ENCODE results near the gene NRIP3.
A peak's percentile ranks its signal among the peaks of the same experiment; 100 is the strongest.

Gene NRIP3

GRCh38 chr11:9003573-9004182, at the start of gene NRIP3:
TSS of gene NRIP3 (minus strand) at chr11:9004001. CDS start at chr11:9003935, 66 bp downstream.
- in situ Hi-C loops (cut with HindIII; ENCODE audit: low pct_unique_long_range_greater_than_20kb, low sequenced_read_pairs) = no loop called here
- DNase-seq (ENCODE audit: low read depth in 1 of 2, low spot score in 1 of 2) = peak; percentile 32 to 74
- no peak for TF ChIP-seq JUND (IDR thresholded peaks at IDR 0.05; ENCODE audit: low read depth)

GRCh38 chr11:9052316-9052715, 48.5 kb upstream of the NRIP3 start:
- in situ Hi-C loops (cut with HindIII; ENCODE audit: low pct_unique_long_range_greater_than_20kb, low sequenced_read_pairs) = no loop called here
- DNase-seq (ENCODE audit: low read depth in 1 of 2, low spot score in 1 of 2) = no peak
- TF ChIP-seq JUND (IDR thresholded peaks at IDR 0.05; ENCODE audit: low read depth) = no peak

- TF ChIP-seq JUND (IDR thresholded peaks at IDR 0.05; ENCODE audit: low read depth) = no peak
- in situ Hi-C loops (cut with HindIII; ENCODE audit: low pct_unique_long_range_greater_than_20kb, low sequenced_read_pairs) = no loop called here
- DNase-seq (ENCODE audit: low read depth in 1 of 2, low spot score in 1 of 2) = no peak
Measured at GRCh38 chr11:9049959-9050358, 46.2 kb upstream of the NRIP3 start.

GRCh38 chr11:9047964-9048523, 44.2 kb upstream of the NRIP3 start:
- TF ChIP-seq JUND (IDR thresholded peaks at IDR 0.05; ENCODE audit: low read depth) = no peak
- DNase-seq (ENCODE audit: low read depth in 1 of 2, low spot score in 1 of 2) = no peak
- in situ Hi-C loops (cut with HindIII; ENCODE audit: low pct_unique_long_range_greater_than_20kb, low sequenced_read_pairs) = no loop called here

GRCh38 chr11:9046481-9046880, 42.7 kb upstream of the NRIP3 start:
- no peak for TF ChIP-seq JUND (IDR thresholded peaks at IDR 0.05; ENCODE audit: low read depth)

GRCh38 chr11:9042488-9042887, 38.7 kb upstream of the NRIP3 start:
- no peak for DNase-seq (ENCODE audit: low read depth in 1 of 2, low spot score in 1 of 2)
- no peak for TF ChIP-seq JUND (IDR thresholded peaks at IDR 0.05; ENCODE audit: low read depth)
- in situ Hi-C loops (cut with HindIII; ENCODE audit: low pct_unique_long_range_greater_than_20kb, low sequenced_read_pairs) = no loop called here

More at GRCh38 chr11:9046481-9046880, 42.7 kb upstream of the NRIP3 start:
- no peak for DNase-seq (ENCODE audit: low read depth in 1 of 2, low spot score in 1 of 2)
- in situ Hi-C loops (cut with HindIII; ENCODE audit: low pct_unique_long_range_greater_than_20kb, low sequenced_read_pairs) = no loop called here

- TF ChIP-seq JUND (IDR thresholded peaks at IDR 0.05; ENCODE audit: low read depth) = no peak
- in situ Hi-C loops (cut with HindIII; ENCODE audit: low pct_unique_long_range_greater_than_20kb, low sequenced_read_pairs) = no loop called here
- DNase-seq (ENCODE audit: low read depth in 1 of 2, low spot score in 1 of 2) = no peak
Measured at GRCh38 chr11:9041747-9042146, 37.9 kb upstream of the NRIP3 start.

GRCh38 chr11:9040410-9040809, 36.6 kb upstream of the NRIP3 start:
- in situ Hi-C loops (cut with HindIII; ENCODE audit: low pct_unique_long_range_greater_than_20kb, low sequenced_read_pairs) = no loop called here
- no peak for TF ChIP-seq JUND (IDR thresholded peaks at IDR 0.05; ENCODE audit: low read depth)
- no peak for DNase-seq (ENCODE audit: low read depth in 1 of 2, low spot score in 1 of 2)

GRCh38 chr11:9039863-9040262, 36.1 kb upstream of the NRIP3 start:
- TF ChIP-seq JUND (IDR thresholded peaks at IDR 0.05; ENCODE audit: low read depth) = no peak
- in situ Hi-C loops (cut with HindIII; ENCODE audit: low pct_unique_long_range_greater_than_20kb, low sequenced_read_pairs) = no loop called here
- no peak for DNase-seq (ENCODE audit: low read depth in 1 of 2, low spot score in 1 of 2)

GRCh38 chr11:9039198-9039597, 35.4 kb upstream of the NRIP3 start:
- in situ Hi-C loops (cut with HindIII; ENCODE audit: low pct_unique_long_range_greater_than_20kb, low sequenced_read_pairs) = no loop called here
- DNase-seq (ENCODE audit: low read depth in 1 of 2, low spot score in 1 of 2) = no peak
- no peak for TF ChIP-seq JUND (IDR thresholded peaks at IDR 0.05; ENCODE audit: low read depth)

- in situ Hi-C loops (cut with HindIII; ENCODE audit: low pct_unique_long_range_greater_than_20kb, low sequenced_read_pairs) = no loop called here
- TF ChIP-seq JUND (IDR thresholded peaks at IDR 0.05; ENCODE audit: low read depth) = no peak
- DNase-seq (ENCODE audit: low read depth in 1 of 2, low spot score in 1 of 2) = no peak
Measured at GRCh38 chr11:9038541-9038940, 34.7 kb upstream of the NRIP3 start.

- no peak for TF ChIP-seq JUND (IDR thresholded peaks at IDR 0.05; ENCODE audit: low read depth)
- in situ Hi-C loops (cut with HindIII; ENCODE audit: low pct_unique_long_range_greater_than_20kb, low sequenced_read_pairs) = no loop called here
- no peak for DNase-seq (ENCODE audit: low read depth in 1 of 2, low spot score in 1 of 2)
Measured at GRCh38 chr11:9037963-9038362, 34.2 kb upstream of the NRIP3 start.

GRCh38 chr11:9037046-9037780, 33.4 kb upstream of the NRIP3 start:
- TF ChIP-seq JUND (IDR thresholded peaks at IDR 0.05; ENCODE audit: low read depth) = no peak
- DNase-seq (ENCODE audit: low read depth in 1 of 2, low spot score in 1 of 2) = no peak
- in situ Hi-C loops (cut with HindIII; ENCODE audit: low pct_unique_long_range_greater_than_20kb, low sequenced_read_pairs) = no loop called here
